ENCODE data around the gene RHOU. TPM values are rescaled to one million over a fixed set of nuclear protein-coding genes. Genes with fewer than 3 reads are reported as not detected.
"Not testable (repeated sequence)": the region's sequence is repeated elsewhere in the genome, so short reads cannot be mapped to it uniquely, and the experiment has no call there.

The RHOU gene
- polyA plus RNA-seq, 4 donors, result 13.2 to 18.0 (median 17.1) TPM

GRCh38 chr1:228755800-228756199 lies 20.5 kb downstream of the RHOU start:
- no peak for DNase-seq (ENCODE audit: low read depth in 4 of 4, low spot score in 2 of 4)

GRCh38 chr1:228756457-228756856 lies 21.2 kb downstream of the RHOU start:
- no peak for DNase-seq (ENCODE audit: low read depth in 4 of 4, low spot score in 2 of 4)

GRCh38 chr1:228758447-228758846 lies 23.2 kb downstream of the RHOU start:
- no peak for DNase-seq (ENCODE audit: low read depth in 4 of 4, low spot score in 2 of 4)

GRCh38 chr1:228760979-228761378 lies 25.7 kb downstream of the RHOU start:
- DNase-seq (ENCODE audit: low read depth in 4 of 4, low spot score in 2 of 4), result no peak

- no peak for DNase-seq (ENCODE audit: low read depth in 4 of 4, low spot score in 2 of 4)
These were observed 28.3 kb downstream of the RHOU start for GRCh38 chr1:228763561-228763960.

- DNase-seq (ENCODE audit: low read depth in 4 of 4, low spot score in 2 of 4), result no peak
These were observed 30.1 kb downstream of the RHOU start for GRCh38 chr1:228765168-228765946.

- no peak for DNase-seq (ENCODE audit: low read depth in 4 of 4, low spot score in 2 of 4)
These were observed 31.5 kb downstream of the RHOU start for GRCh38 chr1:228766788-228767187.

GRCh38 chr1:228767636-228768354 lies 32.5 kb downstream of the RHOU start:
- no peak for DNase-seq (ENCODE audit: low read depth in 4 of 4, low spot score in 2 of 4)

- no peak for DNase-seq (ENCODE audit: low read depth in 4 of 4, low spot score in 2 of 4)
These were observed 33.2 kb downstream of the RHOU start for GRCh38 chr1:228768355-228769000.

GRCh38 chr1:228770779-228771223 lies 35.5 kb downstream of the RHOU start:
- DNase-seq (ENCODE audit: low read depth in 4 of 4, low spot score in 2 of 4), result no peak

- DNase-seq (ENCODE audit: low read depth in 4 of 4, low spot score in 2 of 4), result no peak
These were observed 37.4 kb downstream of the RHOU start for GRCh38 chr1:228772516-228773212.

- DNase-seq (ENCODE audit: low read depth in 4 of 4, low spot score in 2 of 4), result not testable (repeated sequence)
These were observed 40.7 kb downstream of the RHOU start for GRCh38 chr1:228775946-228776345.

- no peak for DNase-seq (ENCODE audit: low read depth in 4 of 4, low spot score in 2 of 4)
These were observed 41.2 kb downstream of the RHOU start for GRCh38 chr1:228776449-228776848.

- DNase-seq (ENCODE audit: low read depth in 4 of 4, low spot score in 2 of 4), result no peak
These were observed 42.0 kb downstream of the RHOU start for GRCh38 chr1:228777236-228777635.

- DNase-seq (ENCODE audit: low read depth in 4 of 4, low spot score in 2 of 4), result no peak
These were observed 42.7 kb downstream of the RHOU start for GRCh38 chr1:228778026-228778425.

GRCh38 chr1:228778466-228778865 lies 43.2 kb downstream of the RHOU start:
- no peak for DNase-seq (ENCODE audit: low read depth in 4 of 4, low spot score in 2 of 4)

GRCh38 chr1:228778961-228779360 lies 43.7 kb downstream of the RHOU start:
- DNase-seq (ENCODE audit: low read depth in 4 of 4, low spot score in 2 of 4), result no peak

GRCh38 chr1:228781161-228781808 lies 46.0 kb downstream of the RHOU start:
- no peak for DNase-seq (ENCODE audit: low read depth in 4 of 4, low spot score in 2 of 4)

GRCh38 chr1:228781809-228782661 lies 46.8 kb downstream of the RHOU start:
- no peak for DNase-seq (ENCODE audit: low read depth in 4 of 4, low spot score in 2 of 4)

Measured in left renal cortex interstitium (tissue), 4 donors.